GM06990 (cell line): ENCODE results near the gene USP8.

Experiments
- DNase-seq: peaks from one replicate; pipeline ENCODE4 v3.0.0-alpha.2; 2011; ENCODE audit not compliant: insufficient read length; ENCODE audit errors: extremely low read depth
- H3K27me3 ChIP-seq: replicated peaks from 2 replicates; pipeline ENCODE4 v1.6.0; 2011; ENCODE audit warnings: low read length; ENCODE audit not compliant: control insufficient read depth, insufficient read depth
- H3K36me3 ChIP-seq: 2 replicates; pipeline ENCODE4 v1.5.1; 2011; ENCODE audit warnings: low read length; ENCODE audit not compliant: control insufficient read depth, insufficient read depth
- H3K4me3 ChIP-seq: replicated peaks from 2 replicates; pipeline ENCODE4 v1.5.1; 2011; ENCODE audit warnings: low read depth, mild to moderate bottlenecking, control low read depth, low read length
- CTCF ChIP-seq: IDR thresholded peaks from 2 replicates; pipeline ENCODE4 v1.5.1; 2011; ENCODE audit warnings: low read length, control low read depth, mild to moderate bottlenecking, inconsistent platforms; ENCODE audit not compliant: insufficient read depth, poor library complexity, severe bottlenecking

Gene USP8

GRCh38 chr15:50563756-50564155, 139.6 kb downstream of the USP8 start:
- DNase-seq = no peak
- Histone ChIP-seq H3K36me3 (peaks cover 3% of the 10 kb centered on the region), H3K27me3 (no peaks in the 10 kb centered on the region), H3K4me3 (no peak overlapping the region)
- no peak for TF ChIP-seq CTCF
